HFF-Myc (cell line): ENCODE results near the gene SLC45A3.
A peak's percentile ranks its signal among the peaks of the same experiment; 100 is the strongest.

Experiments used
- DNase-seq: peaks from one replicate; pipeline ENCODE4 v3.0.0-alpha.2; 2011; ENCODE audit warnings: low read depth; ENCODE audit errors: extremely low read depth
- H3K4me3 ChIP-seq: replicated peaks from 2 replicates; pipeline ENCODE4 v1.5.1; 2011; ENCODE audit warnings: low read depth, mild to moderate bottlenecking, control low read depth, low read length
- CTCF ChIP-seq: IDR thresholded peaks from 2 replicates; pipeline ENCODE4 v1.5.1; 2012; ENCODE audit warnings: mild to moderate bottlenecking, low read depth, low read length, control low read depth; ENCODE audit errors: missing control alignments

Gene SLC45A3

GRCh38 chr1:205715628-205716027 lies 35.3 kb upstream of the SLC45A3 start:
- no peak overlapping the region for H3K4me3 ChIP-seq
- no peak for DNase-seq
- no peak for TF ChIP-seq CTCF

- no peak overlapping the region for H3K4me3 ChIP-seq
- DNase-seq, result no peak
- TF ChIP-seq CTCF, result no peak
Measured at GRCh38 chr1:205714906-205715246, 34.6 kb upstream of the SLC45A3 start.

GRCh38 chr1:205714190-205714905 lies 34.0 kb upstream of the SLC45A3 start:
- peak; percentile 14 for DNase-seq
- no peak for TF ChIP-seq CTCF

GRCh38 chr1:205711105-205712048 lies 31.1 kb upstream of the SLC45A3 start:
- DNase-seq, result peak; percentile 73

More at GRCh38 chr1:205714190-205714905, 34.0 kb upstream of the SLC45A3 start:
- H3K4me3 ChIP-seq, result no peak overlapping the region

GRCh38 chr1:205710201-205711062 lies 30.1 kb upstream of the SLC45A3 start:
- no peak overlapping the region for H3K4me3 ChIP-seq
- no peak for TF ChIP-seq CTCF
- no peak for DNase-seq

More at GRCh38 chr1:205711105-205712048, 31.1 kb upstream of the SLC45A3 start:
- H3K4me3 ChIP-seq, result no peak overlapping the region
- TF ChIP-seq CTCF, result peak; percentile 85

- DNase-seq, result no peak
- TF ChIP-seq CTCF, result no peak
- no peak overlapping the region for H3K4me3 ChIP-seq
Measured at GRCh38 chr1:205709640-205710039, 29.3 kb upstream of the SLC45A3 start.
